ACHN (cell line): ENCODE measurements around the gene TNFRSF19.
"Not testable (repeated sequence)": the region's sequence is repeated elsewhere in the genome, so short reads cannot be mapped to it uniquely, and the experiment has no call there.

Experiments
- DNase-seq: peaks from one replicate; pipeline ENCODE4 v3.0.0-alpha.2; 2015
- in situ Hi-C: cut with HindIII; loops from 2 replicates; pipeline ENCODE4 v1.10.0; 2017; ENCODE audit warnings: low sequenced_read_pairs, low pct_ligation_motif_present, low pct_unique_long_range_greater_than_20kb

Gene TNFRSF19

DNA sequence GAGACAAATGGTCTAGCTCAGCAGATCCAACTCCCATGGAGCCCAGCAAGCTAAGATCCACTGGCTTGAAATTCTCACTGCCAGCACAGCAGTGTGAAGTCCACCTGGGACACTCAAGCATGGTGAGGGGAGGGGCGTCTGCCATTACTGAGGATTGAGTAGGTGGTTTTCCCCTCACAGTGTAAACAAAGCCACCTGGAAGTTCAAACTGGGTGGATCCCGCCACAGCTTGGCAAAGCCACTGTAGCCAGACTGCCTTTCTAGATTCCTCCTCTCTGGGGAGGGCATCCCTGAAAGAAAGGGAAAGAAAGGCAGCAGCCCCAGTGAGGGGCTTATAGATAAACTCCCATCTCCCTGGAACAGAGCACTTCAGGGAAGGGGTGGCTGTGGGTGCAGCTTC is 24.1 kb downstream of the TNFRSF19 start:
- in situ Hi-C loops, DNase-seq: not testable (repeated sequence)

DNA sequence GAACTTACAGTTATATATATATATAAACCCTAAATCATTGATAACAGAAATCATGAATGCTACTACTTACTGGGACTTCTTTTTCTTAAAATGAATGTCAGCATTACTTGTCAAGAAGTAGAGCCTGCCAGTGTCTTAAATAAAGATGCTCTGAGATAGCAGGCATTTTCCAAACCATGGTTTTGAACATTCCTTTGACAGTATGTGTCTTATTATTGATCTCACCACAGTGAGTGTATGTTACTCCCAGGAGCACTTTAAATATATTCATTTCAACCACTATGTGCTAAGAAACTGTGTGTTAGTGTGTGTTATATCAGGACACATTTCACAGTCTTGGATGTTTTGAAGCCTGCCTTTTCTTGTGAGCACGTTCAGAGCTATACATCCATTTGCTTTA is 28.2 kb downstream of the TNFRSF19 start:
- DNase-seq, result peak; percentile 18
- in situ Hi-C loops, result no loop called here

DNA sequence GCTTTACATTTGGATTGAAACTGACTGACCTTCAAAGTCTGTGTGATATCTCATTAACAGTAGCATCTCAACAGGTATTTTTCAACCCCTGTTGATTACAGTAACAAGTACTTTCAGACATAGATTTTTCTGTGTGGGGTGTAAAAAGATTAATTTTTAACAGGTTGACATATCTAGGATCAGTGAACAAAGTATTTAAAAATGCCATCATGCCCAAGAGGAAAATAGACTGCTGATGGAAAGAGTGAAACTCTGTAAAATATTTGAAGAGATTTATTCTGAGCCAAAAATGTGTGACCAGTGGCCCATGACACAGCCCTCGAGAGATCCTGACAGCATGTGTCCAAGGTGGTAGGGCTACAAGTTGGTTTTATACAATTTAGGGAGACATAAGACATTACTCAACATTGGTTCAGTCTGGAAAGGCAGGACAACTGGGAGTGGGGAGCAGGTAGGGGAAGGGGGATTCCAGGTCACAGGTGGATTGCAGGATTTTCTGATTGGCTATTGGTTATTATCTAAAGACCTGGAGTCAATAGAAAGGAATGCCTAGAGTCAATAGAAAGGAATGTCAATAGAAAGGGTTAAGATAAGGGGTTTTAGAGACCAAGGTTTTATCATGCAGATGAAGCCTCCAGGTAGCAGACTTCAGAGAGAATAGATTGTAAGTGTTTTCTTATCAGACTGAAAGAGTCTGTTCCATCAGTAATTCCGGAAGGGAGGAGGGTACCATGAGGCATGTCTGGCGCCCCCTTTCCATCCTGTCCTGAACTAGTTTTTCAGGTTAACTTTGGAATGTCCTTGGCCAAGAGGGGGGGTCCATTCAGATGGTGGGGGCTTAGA is 29.1 kb downstream of the TNFRSF19 start:
- in situ Hi-C loops, result no loop called here
- DNase-seq, result peak; percentile 81

DNA sequence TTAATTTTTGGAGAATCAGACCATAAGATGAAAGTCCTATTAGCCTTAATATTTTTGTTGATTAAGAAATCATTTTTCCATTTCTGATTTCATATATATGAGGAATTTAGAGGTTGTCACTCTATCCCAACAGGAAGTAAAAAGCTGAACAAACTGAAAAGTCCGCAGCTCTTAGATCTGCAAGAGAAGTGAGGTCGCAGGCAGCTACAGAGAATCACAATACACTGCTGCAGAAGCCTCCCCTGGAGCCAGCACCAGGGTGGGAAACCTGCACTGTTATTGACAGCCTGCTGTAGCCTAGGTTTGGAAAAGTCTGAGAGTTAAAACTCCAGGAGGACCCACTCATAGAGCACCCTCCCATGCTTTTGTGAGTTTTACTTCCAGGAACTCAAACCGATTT is 29.9 kb downstream of the TNFRSF19 start:
- peak; percentile 24 for DNase-seq
- in situ Hi-C loops, result no loop called here

DNA sequence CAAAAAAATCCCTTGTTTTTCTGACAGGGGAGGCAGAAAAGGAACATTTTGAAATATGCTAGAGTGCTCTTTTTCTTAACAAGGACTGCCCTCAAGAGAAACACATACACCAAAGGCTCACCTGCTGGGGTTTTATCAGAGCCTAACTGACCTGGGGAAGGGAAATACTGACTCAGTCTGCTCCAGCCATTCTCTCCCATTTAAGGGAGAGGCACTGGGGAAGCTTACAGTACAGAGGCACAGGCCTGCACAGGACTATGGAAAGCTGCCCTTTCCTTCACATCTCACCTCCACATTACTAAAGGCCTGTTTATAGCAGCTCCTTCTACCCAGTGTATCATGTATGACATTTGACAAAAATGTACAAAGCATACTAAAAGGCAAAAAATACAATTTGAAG is 30.3 kb downstream of the TNFRSF19 start:
- in situ Hi-C loops, result no loop called here
- no peak for DNase-seq

DNA sequence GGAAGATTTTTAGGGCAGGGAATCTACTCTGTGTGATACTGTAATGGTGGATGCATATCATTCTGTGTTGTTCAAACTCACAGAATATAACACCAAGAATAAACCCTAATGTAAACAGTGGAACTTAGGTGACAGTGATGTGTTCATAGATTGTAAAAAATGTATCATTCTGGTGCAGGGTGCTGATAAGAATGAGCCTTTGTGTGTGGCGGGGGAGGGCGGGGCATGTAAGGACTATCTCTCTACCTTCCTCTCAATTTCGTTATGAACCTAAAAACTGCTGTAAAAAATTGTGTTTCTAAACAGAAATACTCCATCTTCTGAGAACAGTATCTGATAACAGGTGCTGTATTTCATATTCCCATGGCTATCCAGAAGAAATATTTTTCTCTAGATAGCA is 35.6 kb downstream of the TNFRSF19 start:
- no peak for DNase-seq
- in situ Hi-C loops, result no loop called here

DNA sequence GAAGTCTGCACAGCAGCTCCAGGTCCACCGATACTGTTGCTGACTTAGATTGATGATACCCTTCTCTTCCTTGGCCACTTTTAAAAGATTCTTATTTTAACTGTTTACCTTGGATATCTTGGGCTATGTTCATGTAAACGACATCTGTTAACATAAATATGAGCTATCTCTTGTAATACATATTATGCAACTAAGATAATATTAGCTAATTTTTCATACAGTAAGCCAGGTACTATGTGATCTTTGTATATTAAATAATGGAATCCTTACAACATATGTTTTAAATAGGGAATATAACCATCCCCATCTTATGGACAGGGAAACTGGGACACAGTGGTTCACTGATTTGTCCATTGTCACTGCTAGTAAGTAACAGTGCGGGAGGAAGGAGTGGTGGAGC is 37.9 kb downstream of the TNFRSF19 start:
- in situ Hi-C loops, result no loop called here
- DNase-seq, result no peak

DNA sequence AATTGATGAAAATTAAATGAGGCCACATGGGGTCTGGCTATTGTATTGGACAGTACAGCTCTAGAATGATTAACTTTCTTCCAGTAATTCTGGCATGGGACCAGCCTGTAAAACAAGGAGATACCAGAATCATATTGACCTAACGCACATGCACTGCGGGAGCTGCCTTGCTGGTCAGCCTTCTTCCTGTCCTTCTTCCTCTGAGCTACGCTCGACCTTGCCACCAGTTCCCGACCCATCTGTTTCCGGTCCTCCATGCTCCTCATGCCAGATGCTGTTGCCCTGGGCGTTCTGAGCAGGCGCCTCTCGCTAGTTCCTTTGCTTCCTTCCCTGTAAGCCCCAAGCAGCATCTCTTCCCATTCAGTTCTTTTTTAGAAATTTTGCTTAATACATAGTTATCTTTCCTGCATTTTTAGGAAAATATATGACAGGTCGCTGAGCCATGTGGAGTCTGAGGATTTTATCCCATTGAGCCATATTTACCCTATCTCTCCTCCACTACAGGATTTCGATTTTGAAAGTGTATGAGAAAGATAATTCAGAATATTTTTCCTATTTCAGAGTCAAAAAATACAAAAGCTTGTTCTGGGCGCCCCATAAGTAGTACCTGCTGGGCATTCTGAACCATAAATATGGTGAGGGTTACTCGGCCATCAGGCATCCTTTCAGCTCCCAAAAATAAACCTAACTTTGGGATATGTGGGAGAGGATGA is 38.6 kb downstream of the TNFRSF19 start:
- in situ Hi-C loops, result no loop called here
- DNase-seq, result no peak

DNA sequence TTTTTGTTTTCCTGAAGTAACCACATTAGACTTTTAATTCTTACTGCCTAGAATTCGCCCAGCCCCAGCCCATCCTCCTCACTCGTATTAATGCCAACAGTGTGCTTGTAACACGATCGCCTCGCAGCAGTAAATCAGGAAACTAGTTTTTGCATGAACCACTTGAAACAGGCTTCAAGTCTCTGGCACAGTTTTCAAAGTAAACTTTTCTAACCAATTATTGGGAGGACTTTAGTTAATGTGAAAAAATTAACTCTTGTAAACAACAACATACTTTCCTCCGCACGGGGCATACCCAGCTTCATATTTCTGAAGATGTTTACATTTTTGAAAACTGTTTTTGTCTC is 39.2 kb downstream of the TNFRSF19 start:
- in situ Hi-C loops, result no loop called here
- peak; percentile 20 for DNase-seq

DNA sequence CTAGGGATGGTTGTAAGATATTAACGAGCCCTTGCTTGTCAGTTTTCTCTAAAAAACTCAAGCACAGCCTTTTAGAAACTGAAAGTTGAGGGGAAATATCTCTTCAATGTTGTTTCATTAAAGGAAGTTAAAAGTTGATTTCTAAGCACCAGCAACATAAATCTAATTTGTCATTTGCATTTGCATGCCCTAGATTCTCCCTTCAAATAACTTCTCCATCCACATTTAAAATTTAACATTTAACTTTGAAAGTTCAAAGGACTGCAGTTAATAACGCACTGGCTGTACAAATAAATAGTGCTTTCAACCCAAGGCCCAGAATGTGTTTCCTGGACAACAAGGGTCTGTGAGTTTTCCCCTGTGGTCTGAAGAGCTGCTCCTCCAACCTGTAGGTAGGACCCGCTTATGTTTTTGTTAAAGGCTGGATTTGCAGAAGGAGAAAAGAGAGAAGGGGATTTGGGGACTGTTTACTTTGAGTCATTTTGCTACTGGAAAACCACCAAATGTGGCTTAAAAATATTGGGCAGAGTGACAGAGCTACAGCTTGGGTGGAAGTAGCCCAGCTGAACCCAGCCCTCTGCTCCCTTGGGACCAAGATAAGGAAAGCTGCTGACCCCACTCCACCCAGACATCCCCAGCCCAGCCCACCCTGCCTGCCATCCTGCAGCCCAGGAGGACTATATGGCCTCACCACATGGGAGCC is 39.8 kb downstream of the TNFRSF19 start:
- no peak for DNase-seq
- in situ Hi-C loops, result no loop called here

DNA sequence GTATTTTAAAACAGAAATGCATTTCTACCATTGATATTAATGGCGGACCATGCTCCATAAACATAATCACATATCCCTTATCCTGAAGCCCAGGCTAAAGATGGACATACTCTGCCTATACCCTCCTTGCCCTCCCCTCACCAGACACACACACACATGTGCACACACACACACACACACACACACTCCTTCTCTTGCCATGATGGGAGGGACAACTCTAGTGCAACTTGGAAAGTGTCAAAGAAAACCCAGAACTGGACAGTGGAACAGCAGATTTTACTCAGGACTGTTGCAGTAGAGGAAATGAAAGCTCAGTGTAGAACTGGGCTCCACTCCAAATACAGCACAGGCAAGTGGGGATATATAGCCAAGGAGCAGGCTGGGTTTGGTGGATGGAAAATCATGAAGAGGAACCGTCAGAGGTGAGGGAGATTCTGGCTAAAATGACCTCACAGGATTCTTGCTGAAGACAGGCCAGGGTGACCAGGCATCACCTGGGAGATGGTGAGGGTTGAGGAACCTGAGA is 40.8 kb downstream of the TNFRSF19 start:
- no peak for DNase-seq
- in situ Hi-C loops, result no loop called here

DNA sequence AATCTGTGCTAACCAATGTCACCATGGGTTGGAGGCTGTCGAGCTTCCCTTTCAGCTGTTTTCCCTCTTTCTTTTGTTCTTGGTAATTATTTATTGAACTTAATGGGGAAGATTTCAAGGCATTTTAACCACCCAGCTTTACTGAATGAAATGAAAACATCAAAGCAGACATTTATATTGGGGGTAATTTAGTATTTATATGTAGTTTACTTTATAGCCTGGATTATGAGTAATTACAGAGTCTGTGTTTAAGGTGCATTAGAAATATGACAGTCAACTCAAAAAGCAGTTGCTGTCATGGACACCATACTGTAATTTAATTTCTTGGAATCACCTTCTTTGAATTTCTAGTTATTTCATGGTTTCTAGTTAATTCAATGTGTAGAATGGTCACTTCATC is 42.0 kb downstream of the TNFRSF19 start:
- DNase-seq, result no peak
- in situ Hi-C loops, result no loop called here

DNA sequence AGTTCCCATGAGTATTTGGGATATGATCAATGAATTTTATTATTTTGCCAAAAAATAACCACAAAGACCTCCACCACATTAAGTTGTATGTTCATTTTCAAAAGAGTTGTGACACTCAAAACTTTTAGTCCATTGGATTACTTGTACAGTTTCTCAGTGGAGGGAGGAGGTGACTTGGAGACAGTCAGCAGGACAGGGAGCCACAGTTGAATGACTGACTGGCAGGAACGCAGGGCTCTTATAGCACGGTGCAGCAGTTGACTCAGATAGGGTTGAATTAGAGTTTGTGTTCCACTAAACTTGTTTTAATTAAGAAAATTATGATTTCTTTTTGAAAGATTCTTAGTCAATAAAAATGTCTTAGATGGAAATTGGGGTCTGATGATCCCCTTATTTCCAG is 42.5 kb downstream of the TNFRSF19 start:
- DNase-seq, result no peak
- in situ Hi-C loops, result no loop called here

DNA sequence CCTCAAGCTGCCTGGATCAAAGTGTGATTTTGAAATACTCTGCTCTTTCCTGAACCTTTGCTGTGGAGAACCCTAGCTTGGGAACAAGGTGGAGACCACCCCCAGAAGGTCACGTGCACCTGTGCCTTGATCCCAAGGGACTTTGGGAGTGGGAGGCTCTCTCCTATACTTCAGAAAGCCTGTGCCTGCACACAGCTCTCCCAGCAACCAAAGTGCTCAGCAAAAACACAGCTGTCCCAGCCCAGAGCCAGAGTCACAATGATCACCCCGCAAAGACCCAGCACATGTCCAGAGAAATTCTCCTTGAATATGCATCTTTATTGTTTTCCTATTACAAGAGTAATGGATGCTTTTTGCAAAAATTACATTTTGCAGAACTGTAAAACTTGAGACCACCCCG is 43.4 kb downstream of the TNFRSF19 start:
- in situ Hi-C loops, result no loop called here
- no peak for DNase-seq

DNA sequence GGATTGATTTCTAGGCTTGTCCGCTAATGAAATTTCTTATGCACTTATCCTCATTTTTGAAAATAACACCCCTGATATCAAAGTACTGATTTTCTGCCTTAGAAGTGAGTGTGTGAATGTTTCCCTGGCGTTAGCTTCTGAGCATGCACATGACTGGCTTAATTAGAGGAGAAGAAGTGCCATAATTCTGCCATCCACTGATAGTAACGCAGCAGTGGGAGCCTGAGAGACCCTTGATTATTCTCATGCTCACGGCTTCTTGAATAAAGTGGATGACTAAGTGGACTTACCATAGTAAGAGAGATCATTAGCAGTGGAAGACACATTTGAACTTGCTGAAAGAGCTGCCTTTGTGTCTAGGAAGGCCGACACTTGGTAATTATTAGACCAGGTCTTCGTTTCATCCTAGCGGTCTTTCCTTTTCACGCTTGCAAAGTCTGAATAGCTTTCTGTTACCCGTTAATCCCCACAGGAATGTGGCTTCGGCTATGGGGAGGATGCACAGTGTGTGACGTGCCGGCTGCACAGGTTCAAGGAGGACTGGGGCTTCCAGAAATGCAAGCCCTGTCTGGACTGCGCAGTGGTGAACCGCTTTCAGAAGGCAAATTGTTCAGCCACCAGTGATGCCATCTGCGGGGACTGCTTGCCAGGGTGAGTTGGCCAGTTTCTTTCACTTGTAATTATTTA is 45.3 kb downstream of the TNFRSF19 start:
- peak; percentile 93 for DNase-seq
- in situ Hi-C loops, result no loop called here

DNA sequence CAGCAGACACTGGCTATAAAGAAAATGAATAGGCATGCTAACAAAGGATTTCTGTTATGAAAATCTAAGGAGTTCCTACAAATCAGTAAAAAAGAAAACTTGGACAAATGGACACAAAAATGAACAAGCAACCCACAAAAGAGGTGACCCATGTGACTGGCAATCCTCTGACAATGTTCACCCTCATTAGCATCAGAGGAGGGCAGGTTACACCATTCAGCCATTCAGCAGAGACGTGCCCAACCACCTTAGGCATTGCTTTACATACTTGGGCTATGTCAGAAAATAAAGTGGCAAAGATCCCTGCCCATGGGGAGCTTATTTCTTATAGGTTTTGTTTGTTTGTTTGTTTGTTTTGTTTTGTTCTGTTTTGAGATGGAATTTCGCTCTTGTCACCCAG is 46.0 kb downstream of the TNFRSF19 start:
- in situ Hi-C loops, result no loop called here
- no peak for DNase-seq

DNA sequence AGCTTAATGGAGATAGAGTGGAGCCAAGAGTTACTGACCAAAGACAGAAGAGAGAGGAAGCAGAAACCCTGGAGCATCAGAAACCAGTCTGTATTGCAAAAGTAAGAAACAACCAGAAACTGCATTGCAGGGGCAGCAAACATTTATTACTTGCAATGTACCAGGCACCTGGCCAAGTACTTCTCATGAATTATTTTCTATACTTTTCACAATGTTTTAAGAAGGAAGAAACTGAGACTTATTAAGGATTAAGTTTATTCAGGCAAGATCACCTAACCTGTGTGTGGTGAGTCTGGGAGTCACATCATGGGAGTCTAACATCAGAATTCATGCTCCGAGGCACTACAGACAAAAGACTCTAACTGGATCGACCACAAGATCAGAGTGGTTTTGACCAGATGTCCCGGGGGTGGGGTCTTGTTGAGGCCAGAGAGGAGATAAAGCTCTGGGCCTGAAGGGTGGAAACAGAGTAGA is 47.4 kb downstream of the TNFRSF19 start:
- DNase-seq, result peak; percentile 39
- in situ Hi-C loops, result no loop called here

DNA sequence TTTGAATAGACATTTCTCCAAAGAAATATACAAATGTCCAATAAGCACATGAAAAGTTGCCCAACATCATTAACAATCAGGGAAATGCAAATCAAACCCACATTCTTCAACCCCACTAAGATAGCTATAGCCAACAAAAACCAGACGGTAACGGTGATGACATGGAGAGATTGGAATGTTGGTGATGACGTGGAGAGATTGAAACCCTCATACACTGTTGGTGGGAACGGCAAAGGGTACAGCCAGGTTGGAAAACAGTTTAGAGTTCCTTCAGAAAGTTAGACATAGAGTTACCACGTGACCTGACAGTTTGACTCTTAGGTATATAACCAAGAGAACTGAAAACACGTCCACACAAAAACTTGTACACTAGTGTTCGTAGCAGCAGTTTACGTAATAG is 48.1 kb downstream of the TNFRSF19 start:
- in situ Hi-C loops, result no loop called here
- DNase-seq, result peak; percentile 83
